K562 (cell line): ENCODE results near the gene UVRAG. TPM values are rescaled to one million over a fixed set of nuclear protein-coding genes. Genes with fewer than 3 reads are reported as not detected.

ENCODE experiments used
- DPF2 ChIP-seq: fragments of 450-650 bp; IDR thresholded peaks from 2 replicates; pipeline ENCODE4 v1.6.1; 2016
- HDAC6 ChIP-seq: IDR thresholded peaks from 2 replicates; pipeline ENCODE4 v1.6.1; 2012; ENCODE audit warnings: low read depth, mild to moderate bottlenecking, control low read depth, inconsistent platforms, low read length, moderate library complexity
- MEF2D ChIP-seq: conservative IDR thresholded peaks from 2 replicates; pipeline ENCODE4 v1.6.1; 2016; ENCODE audit warnings: low read depth, missing genetic modification characterization, missing compliant biosample characterization
- MGA ChIP-seq: fragments of 450-650 bp; IDR thresholded peaks from 2 replicates; pipeline ENCODE4 v1.6.1; 2016; ENCODE audit warnings: mild to moderate bottlenecking, moderate library complexity
- PCBP1 ChIP-seq: fragments of 200-400 bp; formaldehyde crosslinking; IDR thresholded peaks from 2 replicates; pipeline ENCODE4 v1.6.1; 2018; ENCODE audit warnings: mild to moderate bottlenecking, low read depth, low read length; ENCODE audit not compliant: poor library complexity, severe bottlenecking
- RREB1 ChIP-seq: fragments of 250-450 bp; sonication (Bioruptor Pico); IDR thresholded peaks from 2 replicates; pipeline ENCODE4 v1.4.0; 2020
- SUPT5H ChIP-seq: fragments of 450-650 bp; IDR thresholded peaks from 2 replicates; pipeline ENCODE4 v1.6.1; 2016
- TCF3 ChIP-seq: sonication (generic); formaldehyde crosslinking; IDR thresholded peaks from 2 replicates; pipeline ENCODE4 v1.4.0; 2020; ENCODE audit warnings: mild to moderate bottlenecking, missing genetic modification reagents
- ZNF197 ChIP-seq: fragments of 200-800 bp; sonication (Bioruptor generic); IDR thresholded peaks from 2 replicates; pipeline ENCODE4 v1.6.1; 2016; ENCODE audit warnings: low read depth, missing genetic modification characterization, missing compliant biosample characterization
- polyA plus RNA-seq, 8 experiments: library from polyadenylated mRNA; depleted of rRNA in 4 of 8; stranded (reverse) in 5 of 8; unstranded in 3 of 8; fragments of >200 nt; fragmentation: Nextera tagmentation in 2 of 8; fragmentation: Illumina TruSeq in 1 of 8; extraction: Ambion mirVana in 2 of 8; extraction: Trizol in 1 of 8; gene quantifications; 2 replicates each; pipeline versions ENCODE4 v1.2.1 to v1.2.3, GENCODE V29; 2011 to 2014; ENCODE audit warnings: inconsistent platforms in 1 of 8, missing spikeins in 1 of 8
- total RNA-seq, 7 experiments: library from RNA; depleted of rRNA in 6 of 7; stranded (reverse); fragments of >200 nt in 6 of 7; fragmentation: Illumina TruSeq in 2 of 7; extraction: Trizol in 2 of 7; gene quantifications; 2 replicates each; pipeline versions ENCODE4 v1.2.1 to v1.2.3, GENCODE V29; 2011 to 2021; ENCODE audit warnings: low replicate concordance in 1 of 7

The UVRAG gene
- total and polyA plus RNA-seq, 9 of the 15 experiments (the other 6 are each of a cell fraction or from before 2014, with no cell fraction given): 3.1 to 17.8 (median 12.4) TPM

DNA sequence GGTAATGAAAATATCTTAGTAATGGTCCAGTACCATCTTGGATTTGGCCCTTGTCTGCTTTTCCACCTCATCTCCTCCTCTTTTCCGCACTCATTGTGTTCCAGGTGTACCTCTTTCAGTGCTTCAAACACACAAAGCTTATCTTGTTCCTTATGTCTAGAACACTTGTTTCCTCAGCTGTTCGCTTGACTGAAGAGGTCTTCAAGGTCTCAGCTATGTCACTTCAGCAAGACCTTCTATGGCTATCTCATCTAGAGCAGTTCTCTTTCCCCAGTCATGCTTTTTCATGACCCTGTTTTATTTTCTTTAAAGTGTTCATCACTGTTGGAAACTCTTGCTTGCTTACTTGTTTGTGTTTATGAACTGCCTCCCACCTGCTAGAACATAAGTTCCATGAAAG, 47.4 kb downstream of the UVRAG start (continued):
- TF ChIP-seq MGA: no peak
- TF ChIP-seq PCBP1: no peak
- no peak for TF ChIP-seq SUPT5H
- no peak for TF ChIP-seq ZNF197
- TF ChIP-seq TCF3: peak; percentile 44; the same call in 1 of the 2 replicates
- no peak for TF ChIP-seq HDAC6
- TF ChIP-seq DPF2: peak; percentile 38; the same call in 1 of the 2 replicates
- no peak for TF ChIP-seq MEF2D (tag)
- no peak for TF ChIP-seq RREB1 (CRISPR knock-in tag)
